Parathyroid adenoma (tissue), 2 donors: ENCODE results near the gene RESF1.

ENCODE experiments used
- H2AFZ ChIP-seq: fragments of 300-600 bp; sonication (generic); one replicate; pipeline ENCODE4 v1.7.0; 2017; ENCODE audit warnings: antibody characterized with exemption, mild to moderate bottlenecking
- H3K27ac ChIP-seq: fragments of 300-600 bp; sonication (generic); one replicate; pipeline ENCODE4 v1.7.0; 2017
- H3K27me3 ChIP-seq: fragments of 300-600 bp; sonication (generic); one replicate; pipeline ENCODE4 v1.7.0; 2017; ENCODE audit warnings: low read length; ENCODE audit not compliant: control insufficient read depth, insufficient read depth
- H3K36me3 ChIP-seq: fragments of 300-600 bp; sonication (generic); one replicate; pipeline ENCODE4 v1.7.0; 2017; ENCODE audit warnings: low read length; ENCODE audit not compliant: control insufficient read depth, insufficient read depth
- H3K4me1 ChIP-seq: fragments of 300-600 bp; sonication (generic); one replicate; pipeline ENCODE4 v1.7.0; 2017; ENCODE audit warnings: control low read depth
- H3K4me2 ChIP-seq: fragments of 300-600 bp; sonication (generic); one replicate; pipeline ENCODE4 v1.7.0; 2017; ENCODE audit warnings: low read length
- H3K4me3 ChIP-seq: fragments of 300-600 bp; sonication (generic); one replicate; pipeline ENCODE4 v1.7.0; 2017; ENCODE audit warnings: low read depth, low read length
- H3K79me2 ChIP-seq: fragments of 300-600 bp; sonication (generic); one replicate; pipeline ENCODE4 v1.7.0; 2017; ENCODE audit warnings: control low read depth
- H3K9ac ChIP-seq: fragments of 300-600 bp; sonication (generic); one replicate; pipeline ENCODE4 v1.7.0; 2017; ENCODE audit warnings: mild to moderate bottlenecking
- H3K9me3 ChIP-seq: fragments of 300-600 bp; sonication (generic); one replicate; pipeline ENCODE4 v1.7.0; 2017; ENCODE audit warnings: low read length; ENCODE audit not compliant: control insufficient read depth
- TF ChIP-seq, protein P1 (sequence below): fragments of 300-600 bp; sonication (generic); IDR thresholded peaks from one replicate; pipeline ENCODE4 v1.7.0; 2017; ENCODE audit warnings: antibody characterized with exemption, mild to moderate bottlenecking
- donor health status: primary hyperparathyroidism.

RESF1 gene

DNA sequence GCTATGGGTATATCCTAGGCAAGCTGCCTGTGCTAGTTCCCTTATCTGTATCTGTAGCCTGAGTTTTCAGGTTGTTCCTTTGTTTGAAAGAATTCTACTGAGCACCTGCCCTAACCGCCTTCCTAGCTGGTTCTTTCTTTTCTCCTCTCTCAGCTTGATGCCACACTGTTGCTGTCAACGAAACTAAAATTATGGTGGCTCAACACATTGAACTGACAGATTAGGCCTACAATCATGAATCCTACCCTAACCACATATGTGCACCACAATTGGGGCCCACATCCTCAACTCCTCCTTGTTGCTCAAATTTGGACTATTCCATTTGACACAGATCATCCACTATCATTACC is 36.2 kb upstream of the RESF1 start:
- no peak overlapping the region for H2AFZ ChIP-seq
- no peak overlapping the region for H3K4me3 ChIP-seq
- H3K4me2 ChIP-seq: no peak overlapping the region
- H3K27ac ChIP-seq: no peak overlapping the region
- no peaks in the 10 kb centered on the region for H3K4me1 ChIP-seq
- H3K9me3 ChIP-seq: no peaks in the 10 kb centered on the region
- H3K9ac ChIP-seq: no peak overlapping the region
- TF ChIP-seq, protein P1, sequence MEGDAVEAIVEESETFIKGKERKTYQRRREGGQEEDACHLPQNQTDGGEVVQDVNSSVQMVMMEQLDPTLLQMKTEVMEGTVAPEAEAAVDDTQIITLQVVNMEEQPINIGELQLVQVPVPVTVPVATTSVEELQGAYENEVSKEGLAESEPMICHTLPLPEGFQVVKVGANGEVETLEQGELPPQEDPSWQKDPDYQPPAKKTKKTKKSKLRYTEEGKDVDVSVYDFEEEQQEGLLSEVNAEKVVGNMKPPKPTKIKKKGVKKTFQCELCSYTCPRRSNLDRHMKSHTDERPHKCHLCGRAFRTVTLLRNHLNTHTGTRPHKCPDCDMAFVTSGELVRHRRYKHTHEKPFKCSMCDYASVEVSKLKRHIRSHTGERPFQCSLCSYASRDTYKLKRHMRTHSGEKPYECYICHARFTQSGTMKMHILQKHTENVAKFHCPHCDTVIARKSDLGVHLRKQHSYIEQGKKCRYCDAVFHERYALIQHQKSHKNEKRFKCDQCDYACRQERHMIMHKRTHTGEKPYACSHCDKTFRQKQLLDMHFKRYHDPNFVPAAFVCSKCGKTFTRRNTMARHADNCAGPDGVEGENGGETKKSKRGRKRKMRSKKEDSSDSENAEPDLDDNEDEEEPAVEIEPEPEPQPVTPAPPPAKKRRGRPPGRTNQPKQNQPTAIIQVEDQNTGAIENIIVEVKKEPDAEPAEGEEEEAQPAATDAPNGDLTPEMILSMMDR: no peak
- H3K27me3 ChIP-seq: no peaks in the 10 kb centered on the region
- H3K36me3 ChIP-seq: no peaks in the 10 kb centered on the region
- no peaks in the 10 kb centered on the region for H3K79me2 ChIP-seq

DNA sequence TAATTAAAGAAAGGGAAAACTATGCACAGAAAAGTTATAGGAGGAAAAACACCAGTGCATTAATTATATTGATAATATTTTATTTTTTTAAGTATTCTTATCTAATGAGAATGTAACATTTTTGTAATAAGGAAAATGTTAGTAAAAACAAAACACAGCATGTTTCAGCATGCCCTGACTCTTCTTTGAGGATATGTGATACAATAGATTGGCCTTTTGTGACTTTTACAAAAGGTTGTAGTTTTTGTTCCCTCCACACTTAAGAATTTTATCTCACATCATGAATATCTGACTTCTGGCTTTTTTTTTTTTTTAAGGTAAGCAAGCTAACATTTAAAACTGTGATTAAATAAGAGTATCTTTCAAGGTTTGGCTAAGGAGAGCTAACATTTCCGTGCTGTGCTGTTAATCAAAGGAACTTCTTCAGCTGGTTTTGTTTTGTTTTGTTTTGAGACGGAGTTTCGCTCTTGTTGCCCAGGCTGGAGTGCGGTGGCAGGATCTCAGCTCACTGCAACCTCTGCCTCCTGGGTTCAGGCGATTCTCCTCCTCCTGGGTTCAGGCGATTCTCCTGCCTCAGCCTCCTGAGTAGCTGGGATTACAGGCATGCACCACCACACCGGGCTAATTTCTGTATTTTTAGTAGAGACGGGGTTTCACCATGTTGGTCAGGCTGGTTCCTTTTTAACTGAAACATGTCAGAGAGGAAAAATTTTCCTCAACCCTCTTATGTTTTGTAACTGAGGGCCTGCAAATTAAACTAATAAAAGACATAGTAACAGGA is 30.8 kb upstream of the RESF1 start:
- TF ChIP-seq, protein P1: no peak
- Histone ChIP-seq H2AFZ (no peak overlapping the region), H3K4me1 (no peaks in the 10 kb centered on the region), H3K36me3 (no peaks in the 10 kb centered on the region), H3K27ac (no peak overlapping the region), H3K9ac (no peak overlapping the region), H3K27me3 (no peaks in the 10 kb centered on the region), H3K4me3 (no peak overlapping the region), H3K9me3 (no peaks in the 10 kb centered on the region), H3K4me2 (no peak overlapping the region), H3K79me2 (no peaks in the 10 kb centered on the region)

DNA sequence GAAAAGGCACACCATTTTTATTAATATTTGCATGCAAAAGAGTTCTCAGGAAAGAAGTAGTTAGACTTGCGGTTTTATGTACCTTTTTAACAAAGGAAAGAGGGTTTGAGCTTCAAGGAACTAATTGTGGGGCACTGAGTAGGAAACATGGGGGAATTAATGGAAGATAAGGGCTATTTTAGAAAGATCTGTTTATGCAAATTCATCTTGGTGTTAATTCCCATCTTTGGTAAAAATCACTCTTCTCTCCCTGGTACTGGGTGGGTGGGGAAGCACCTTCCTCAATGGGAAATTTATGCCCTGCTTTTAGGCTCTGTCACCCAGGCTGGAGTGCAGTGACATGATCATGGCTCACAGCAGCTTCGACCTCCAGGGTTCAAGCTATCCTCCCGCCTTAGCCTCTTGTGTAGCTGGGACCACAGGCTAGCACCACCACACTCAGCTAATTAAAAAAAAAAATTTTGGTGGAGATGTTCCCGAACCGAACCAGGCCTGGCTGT is 30.1 kb upstream of the RESF1 start:
- H3K4me3 ChIP-seq: no peak overlapping the region
- no peak overlapping the region for H2AFZ ChIP-seq
- H3K36me3 ChIP-seq: no peaks in the 10 kb centered on the region
- H3K27ac ChIP-seq: no peak overlapping the region
- no peak overlapping the region for H3K4me2 ChIP-seq
- no peaks in the 10 kb centered on the region for H3K27me3 ChIP-seq
- H3K4me1 ChIP-seq: no peaks in the 10 kb centered on the region
- H3K9me3 ChIP-seq: no peaks in the 10 kb centered on the region
- H3K79me2 ChIP-seq: no peaks in the 10 kb centered on the region
- TF ChIP-seq, protein P1: no peak
- no peak overlapping the region for H3K9ac ChIP-seq

DNA sequence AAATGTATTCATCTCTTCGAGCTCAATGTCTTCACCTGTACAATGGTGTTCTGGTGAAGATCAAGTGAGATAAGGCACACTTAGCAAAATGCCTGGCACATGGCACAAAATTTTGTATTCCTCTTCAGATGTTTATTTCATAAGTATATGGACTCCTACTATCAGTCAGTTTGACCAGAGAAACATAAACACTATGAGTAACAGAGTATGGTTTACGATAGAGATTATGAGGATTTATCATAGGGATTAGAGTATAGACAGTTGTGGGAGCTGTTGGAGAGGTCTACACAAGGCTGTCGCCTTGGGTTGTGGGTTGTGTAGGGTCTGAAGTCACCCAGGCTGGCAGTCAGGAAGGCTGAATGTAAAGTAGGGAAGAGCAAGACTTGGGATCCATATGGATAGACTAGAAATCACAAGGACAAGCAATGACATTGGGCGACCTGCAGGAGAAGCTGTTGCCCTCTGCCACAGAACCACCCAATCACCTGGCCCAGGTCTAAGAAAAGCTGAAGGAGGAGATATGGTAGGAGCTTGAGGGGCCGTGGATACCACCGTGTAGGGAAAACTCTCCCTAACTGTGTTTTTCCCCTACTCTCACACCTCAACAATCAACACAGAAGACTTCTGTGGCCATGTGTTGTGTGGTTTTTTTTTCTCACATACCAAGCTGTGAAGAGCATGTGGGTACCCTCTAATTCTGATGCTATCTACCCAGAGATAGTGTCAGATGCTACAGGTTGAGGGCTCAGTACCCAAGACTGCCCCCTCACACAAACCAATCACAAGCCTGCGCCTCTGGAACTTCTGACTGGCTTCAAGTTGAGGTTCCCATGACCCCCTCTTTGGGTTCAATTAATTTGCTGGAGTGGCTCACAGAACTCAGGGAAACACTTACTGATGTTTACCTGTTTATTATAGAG is 27.2 kb upstream of the RESF1 start:
- Histone ChIP-seq H3K4me3 (no peak overlapping the region), H3K27me3 (no peaks in the 10 kb centered on the region), H3K9me3 (no peaks in the 10 kb centered on the region), H3K9ac (no peak overlapping the region), H3K36me3 (no peaks in the 10 kb centered on the region), H3K4me1 (no peaks in the 10 kb centered on the region), H3K4me2 (no peak overlapping the region), H3K79me2 (no peaks in the 10 kb centered on the region), H3K27ac (no peak overlapping the region), H2AFZ (no peak overlapping the region)
- TF ChIP-seq, protein P1: no peak
